ENCODE data around the gene CHD9NB.
A peak's percentile ranks its signal among the peaks of the same experiment; 100 is the strongest.

Gene CHD9NB

DNA sequence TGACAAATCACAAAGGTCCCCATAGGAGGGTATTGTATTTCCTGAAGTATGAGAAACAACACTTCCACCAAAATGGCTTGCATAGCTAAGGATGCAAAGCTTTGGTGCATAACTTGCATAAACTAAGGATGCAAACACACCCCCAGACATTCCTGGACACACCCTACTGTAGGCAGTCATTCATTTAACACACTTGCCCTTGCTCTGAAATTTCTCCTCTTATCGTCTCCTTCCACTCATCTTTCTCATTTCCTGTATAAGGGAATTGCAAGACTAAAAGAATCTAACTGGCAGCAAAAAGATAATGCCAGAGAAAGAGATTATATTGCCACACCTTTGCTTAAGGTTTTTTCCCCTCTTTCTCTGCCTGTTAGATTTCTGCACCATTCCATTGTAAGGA, 30.4 kb upstream of the CHD9NB start:
- no peak for TF ChIP-seq CTCF (IDR thresholded peaks at IDR 0.05; ENCODE audit: low read length, missing control alignments)
- H3K4me3 ChIP-seq (replicated peaks; ENCODE audit: low read depth, low read length): no peak overlapping the region
- peak; percentile 42 for DNase-seq (ENCODE audit: low read depth)

DNA sequence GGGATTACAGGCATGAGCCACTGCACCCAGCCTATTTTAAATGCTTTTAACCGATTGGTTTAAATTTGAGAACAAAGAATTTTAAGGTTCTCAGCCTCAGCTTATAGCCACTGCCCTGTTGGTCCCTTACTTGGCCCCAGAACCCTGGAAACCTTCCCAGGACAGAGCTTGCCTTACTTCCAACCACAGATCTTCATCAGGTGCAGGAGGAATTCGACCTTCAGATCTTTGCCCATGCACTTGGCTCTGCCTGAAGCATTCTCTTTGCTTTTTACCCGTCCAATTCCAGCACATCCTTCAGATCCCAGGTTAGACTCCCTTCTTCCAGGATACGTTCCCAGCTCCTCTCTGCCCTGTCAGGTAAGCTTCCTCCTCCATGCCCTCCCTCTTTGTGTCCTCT, 29.8 kb upstream of the CHD9NB start:
- DNase-seq (ENCODE audit: low read depth): no peak
- TF ChIP-seq CTCF (IDR thresholded peaks at IDR 0.05; ENCODE audit: low read length, missing control alignments): no peak
- no peak overlapping the region for H3K4me3 ChIP-seq (replicated peaks; ENCODE audit: low read depth, low read length)

DNA sequence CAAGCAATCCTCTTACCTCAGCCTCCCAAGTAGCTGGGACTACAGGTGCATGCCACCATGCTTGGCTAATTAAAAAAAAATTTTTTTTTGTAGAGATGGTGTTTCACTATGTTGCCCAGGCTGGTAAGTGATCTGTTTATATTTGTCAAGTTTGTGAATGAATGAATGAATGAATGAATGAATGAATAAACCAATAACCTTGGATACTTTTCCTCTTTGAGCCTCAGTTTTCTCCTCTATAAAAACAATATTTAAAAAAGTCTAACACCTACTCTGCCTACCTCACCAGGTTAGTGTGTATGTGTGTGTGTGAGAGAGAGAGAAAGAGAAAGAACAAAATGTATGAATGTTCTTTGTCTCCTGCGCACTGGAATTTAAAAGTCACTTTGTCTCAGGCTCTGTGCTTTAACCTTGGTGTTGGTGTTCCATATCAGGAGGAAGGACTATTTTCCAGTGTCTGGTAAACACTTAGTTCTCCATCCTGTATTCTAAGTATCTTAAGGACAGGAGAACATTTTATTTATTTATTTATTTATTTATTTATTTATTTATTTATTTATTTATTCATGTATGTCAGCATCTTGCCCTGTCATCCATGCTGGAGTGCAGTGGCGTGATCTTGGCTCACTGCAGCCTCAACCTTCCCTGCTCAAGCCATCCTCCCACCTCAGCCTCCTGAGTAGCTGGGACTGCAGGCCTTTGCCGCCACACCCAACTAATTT, 29.1 kb upstream of the CHD9NB start:
- no peak for DNase-seq (ENCODE audit: low read depth)
- TF ChIP-seq CTCF (IDR thresholded peaks at IDR 0.05; ENCODE audit: low read length, missing control alignments): no peak
- no peak overlapping the region for H3K4me3 ChIP-seq (replicated peaks; ENCODE audit: low read depth, low read length)

DNA sequence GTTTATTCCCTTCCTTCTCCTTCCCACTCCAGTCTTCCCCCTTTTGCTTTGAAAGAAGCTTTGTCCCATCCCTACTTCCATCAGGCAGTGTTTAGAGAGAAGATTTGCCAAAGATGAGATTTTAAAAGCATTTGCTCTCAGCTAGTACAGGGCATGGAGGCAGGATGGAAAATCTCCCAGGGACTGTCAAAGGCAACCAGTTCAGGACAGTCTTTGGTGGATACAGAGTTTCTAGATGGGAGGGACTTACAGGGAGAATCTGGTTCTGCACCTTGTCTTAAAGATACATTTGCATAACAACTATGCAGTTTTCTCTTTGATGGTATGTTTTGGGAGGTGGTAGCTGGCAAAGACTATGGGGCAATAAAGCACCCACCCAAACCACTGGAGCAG, 28.3 kb upstream of the CHD9NB start:
- H3K4me3 ChIP-seq (replicated peaks; ENCODE audit: low read depth, low read length): no peak overlapping the region
- no peak for TF ChIP-seq CTCF (IDR thresholded peaks at IDR 0.05; ENCODE audit: low read length, missing control alignments)
- no peak for DNase-seq (ENCODE audit: low read depth)

GRCh38 chr16:53080345-53081031, 27.8 kb upstream of the CHD9NB start:
- TF ChIP-seq CTCF (IDR thresholded peaks at IDR 0.05; ENCODE audit: low read length, missing control alignments): no peak

GRCh38 chr16:53078765-53079485, 26.2 kb upstream of the CHD9NB start:
- no peak for TF ChIP-seq CTCF (IDR thresholded peaks at IDR 0.05; ENCODE audit: low read length, missing control alignments)
- DNase-seq (ENCODE audit: low read depth): no peak
- H3K4me3 ChIP-seq (replicated peaks; ENCODE audit: low read depth, low read length): no peak overlapping the region

More at GRCh38 chr16:53080345-53081031, 27.8 kb upstream of the CHD9NB start:
- peak overlapping the region; percentile 31 for H3K4me3 ChIP-seq (replicated peaks; ENCODE audit: low read depth, low read length)
- DNase-seq (ENCODE audit: low read depth): peak; percentile 93

All from fibroblast of pulmonary artery (primary cell).